H1 (cell line): Measurements from ENCODE around the gene ERMN. TPM values are rescaled to one million over a fixed set of nuclear protein-coding genes. Genes with fewer than 3 reads are reported as not detected.

Experiments
- CTCF ChIA-PET: fragments of 300-600 bp; sonication (Branson Sonifier 250); formaldehyde crosslinking; loops from one replicate; lab custom pipeline; 2021; ENCODE audit not compliant: partially characterized antibody; lab: Charles Lee
- POLR2A ChIA-PET: fragments of 300-600 bp; sonication (Branson Sonifier 250); formaldehyde crosslinking; loops from one replicate; lab custom pipeline; 2021; ENCODE audit warnings: inconsistent platforms; ENCODE audit not compliant: partially characterized antibody; lab: Charles Lee
- DNase-seq, 2 experiments: peaks; one replicate each; pipeline versions ENCODE4 v3.0.0 to v3.0.0-alpha.2; 2010 to 2022; ENCODE audit warnings: low spot score in 2 of 2, low read depth in 1 of 2, mixed read lengths in 1 of 2
- FAIRE-seq: peaks from 2 replicates; lab custom pipeline; 2011; peaks lifted over from hg19 to GRCh38; lab: Jason Lieb, UNC
- H2AFZ ChIP-seq: 2 replicates; pipeline ENCODE4 v1.8.1; 2012; ENCODE audit warnings: low read length, inconsistent platforms
- H2AK5ac ChIP-seq: 2 replicates; pipeline ENCODE4 v1.6.1; 2013; ENCODE audit warnings: low read depth, low read length
- H2BK120ac ChIP-seq: replicated peaks from 2 replicates; pipeline ENCODE3; 2013; ENCODE audit warnings: low read depth, low read length, inconsistent platforms
- H2BK12ac ChIP-seq: 2 replicates; pipeline ENCODE4 v1.6.1; 2013; ENCODE audit warnings: low read depth, low read length
- H2BK15ac ChIP-seq: 2 replicates; pipeline ENCODE4 v1.6.1; 2013; ENCODE audit warnings: low read length
- H2BK20ac ChIP-seq: 2 replicates; pipeline ENCODE4 v1.6.1; 2013; ENCODE audit warnings: low read length
- H2BK5ac ChIP-seq: 2 replicates; pipeline ENCODE4 v1.6.1; 2013; ENCODE audit warnings: low read depth, low read length
- H3K14ac ChIP-seq: 2 replicates; pipeline ENCODE4 v1.6.1; 2013; ENCODE audit warnings: inconsistent platforms; ENCODE audit not compliant: insufficient read length
- H3K18ac ChIP-seq: 2 replicates; pipeline ENCODE4 v1.6.1; 2013; ENCODE audit warnings: low read length; ENCODE audit errors: extremely low read depth
- H3K23ac ChIP-seq: 2 replicates; pipeline ENCODE4 v1.6.1; 2013; ENCODE audit warnings: inconsistent platforms; ENCODE audit not compliant: insufficient read length
- H3K23me2 ChIP-seq: 2 replicates; pipeline ENCODE4 v1.6.1; 2013; ENCODE audit warnings: low read depth, low read length
- H3K27ac ChIP-seq: 2 replicates; pipeline ENCODE4 v1.6.1; 2011; ENCODE audit warnings: low read depth, low read length, inconsistent platforms
- H3K27me3 ChIP-seq, 4 experiments: replicated peaks in 1 of 4; 1 replicate in 1 of 4; 2 replicates in 3 of 4; pipeline versions ENCODE4 v1.6.1 to v1.8.1; 2011 to 2013; ENCODE audit warnings: low read length in 3 of 4, mild to moderate bottlenecking in 3 of 4, inconsistent platforms in 2 of 4, mixed read lengths in 2 of 4, moderate library complexity in 1 of 4; ENCODE audit not compliant: control insufficient read depth in 3 of 4, insufficient read depth in 3 of 4; ENCODE audit errors: extremely low read depth in 1 of 4
- H3K36me3 ChIP-seq, 4 experiments: 2 replicates each; pipeline versions ENCODE4 v1.6.1 to v1.8.1; 2011 to 2013; ENCODE audit warnings: mild to moderate bottlenecking in 4 of 4, low read length in 3 of 4, moderate library complexity in 2 of 4, control low read depth in 1 of 4, inconsistent platforms in 1 of 4; ENCODE audit not compliant: insufficient read depth in 4 of 4, control insufficient read depth in 2 of 4
- H3K4ac ChIP-seq: replicated peaks from 2 replicates; pipeline ENCODE3; 2013; ENCODE audit warnings: low read length, low read depth, mixed read lengths, inconsistent platforms; ENCODE audit not compliant: insufficient read length
- H3K4me1 ChIP-seq, 4 experiments: replicated peaks in 1 of 4; 1 replicate in 1 of 4; 2 replicates in 3 of 4; pipeline versions ENCODE4 v1.6.1 to v1.8.1; 2011 to 2013; ENCODE audit warnings: low read length in 3 of 4, inconsistent platforms in 2 of 4, mixed read lengths in 1 of 4; ENCODE audit not compliant: insufficient read depth in 4 of 4, control insufficient read depth in 3 of 4
- H3K4me2 ChIP-seq, 2 experiments: 2 replicates each; pipeline versions ENCODE4 v1.6.1 to v1.8.1; 2011 to 2013; ENCODE audit warnings: low read depth in 2 of 2, low read length in 2 of 2, control low read depth in 1 of 2, inconsistent platforms in 1 of 2, mild to moderate bottlenecking in 1 of 2; ENCODE audit not compliant: insufficient read depth in 1 of 2
- H3K4me3 ChIP-seq, 4 experiments: fragments of 200-600, 300-600 bp in 1 of 4; sonication (generic), shearing (Covaris generic), sonication (Bioruptor Twin) in 1 of 4; 2 replicates each; pipeline versions ENCODE4 v1.5.1 to v1.8.1; 2011 to 2016; ENCODE audit warnings: low read length in 4 of 4, low read depth in 3 of 4, control low read depth in 2 of 4, inconsistent platforms in 2 of 4, mild to moderate bottlenecking in 2 of 4, mixed read lengths in 1 of 4, moderate library complexity in 1 of 4; ENCODE audit not compliant: insufficient read depth in 2 of 4; ENCODE audit errors: extremely low read depth in 1 of 4
- H3K56ac ChIP-seq: replicated peaks from 2 replicates; pipeline ENCODE3; 2013; ENCODE audit warnings: low read depth, mild to moderate bottlenecking, mixed read lengths, low read length, inconsistent platforms; ENCODE audit not compliant: insufficient read length
- H3K79me1 ChIP-seq: 2 replicates; pipeline ENCODE4 v1.6.1; 2013; ENCODE audit warnings: low read depth, low read length, control low read depth
- H3K79me2 ChIP-seq, 2 experiments: 2 replicates each; pipeline versions ENCODE4 v1.6.1 to v1.8.1; 2012 to 2013; ENCODE audit warnings: low read length in 2 of 2, mild to moderate bottlenecking in 2 of 2, inconsistent platforms in 1 of 2; ENCODE audit not compliant: insufficient read depth in 2 of 2, control insufficient read depth in 1 of 2
- H3K9ac ChIP-seq, 4 experiments: replicated peaks in 1 of 4; 1 replicate in 1 of 4; 2 replicates in 3 of 4; pipeline versions ENCODE4 v1.6.1 to v1.8.1; 2011 to 2013; ENCODE audit warnings: low read depth in 3 of 4, low read length in 3 of 4, control low read depth in 2 of 4, mild to moderate bottlenecking in 2 of 4, moderate library complexity in 2 of 4, inconsistent platforms in 1 of 4; ENCODE audit errors: extremely low read depth in 1 of 4
- H3K9me3 ChIP-seq, 2 experiments: 2 replicates each; pipeline versions ENCODE4 v1.6.1 to v1.8.1; 2012 to 2013; ENCODE audit warnings: mild to moderate bottlenecking in 2 of 2, moderate library complexity in 2 of 2, control low read depth in 1 of 2, inconsistent platforms in 1 of 2, low read depth in 1 of 2, low read length in 1 of 2, mixed read lengths in 1 of 2; ENCODE audit not compliant: insufficient read depth in 2 of 2
- H4K20me1 ChIP-seq, 2 experiments: replicated peaks in 1 of 2; 2 replicates each; pipeline versions ENCODE3 to v1.8.1; 2011 to 2013; ENCODE audit warnings: inconsistent platforms in 2 of 2, low read length in 2 of 2, mild to moderate bottlenecking in 1 of 2; ENCODE audit not compliant: insufficient read depth in 2 of 2, control insufficient read depth in 1 of 2
- H4K5ac ChIP-seq: 2 replicates; pipeline ENCODE4 v1.6.1; 2013; ENCODE audit warnings: low read length, low read depth, mixed read lengths, inconsistent platforms; ENCODE audit not compliant: insufficient read length
- H4K8ac ChIP-seq: 2 replicates; pipeline ENCODE4 v1.8.0; 2013; ENCODE audit warnings: mild to moderate bottlenecking, moderate library complexity, low read length, inconsistent platforms; ENCODE audit not compliant: insufficient read depth; ENCODE audit errors: extremely low read depth
- H4K91ac ChIP-seq: replicated peaks from 2 replicates; pipeline ENCODE3; 2013; ENCODE audit warnings: low read length, mixed read lengths, inconsistent platforms; ENCODE audit not compliant: insufficient read length
- ASH2L ChIP-seq: fragments of 200-600, 300-600 bp; sonication (generic); IDR thresholded peaks from one replicate; pipeline ENCODE4 v1.7.1; 2017; ENCODE audit warnings: low read length
- CHD1 ChIP-seq: IDR thresholded peaks from 2 replicates; pipeline ENCODE4 v1.6.1; 2012; ENCODE audit warnings: low read depth, low read length, improper control_type of control experiment
- CTBP2 ChIP-seq: IDR thresholded peaks from 2 replicates; pipeline ENCODE4 v1.7.0; 2011; ENCODE audit warnings: borderline replicate concordance, mild to moderate bottlenecking, moderate library complexity, mixed read lengths, low read length; ENCODE audit not compliant: insufficient read depth, insufficient read length
- NRF1 ChIP-seq: IDR thresholded peaks from 2 replicates; pipeline ENCODE4 v1.6.1; 2011; ENCODE audit warnings: mild to moderate bottlenecking, low read depth, low read length, improper control_type of control experiment
- RXRA ChIP-seq: IDR thresholded peaks from 2 replicates; pipeline ENCODE4 v1.6.1; 2011; ENCODE audit warnings: low read depth, mild to moderate bottlenecking, low read length, moderate library complexity; ENCODE audit not compliant: insufficient read depth
- WGBS, 2 experiments: shearing (Covaris generic) in 1 of 2; methylation state at CpG; one replicate each; pipeline versions ENCODE4 v1.1.6 to v1.1.7; 2013 to 2015; ENCODE audit warnings: low lambda C conversion rate in 2 of 2, mixed read lengths in 2 of 2, inconsistent platforms in 1 of 2, low coverage in 1 of 2, missing lambda C conversion rate in 1 of 2; ENCODE audit not compliant: insufficient replicate concordance in 2 of 2, insufficient coverage in 1 of 2, insufficient read length in 1 of 2; ENCODE audit errors: extremely low coverage in 1 of 2, missing lambda C conversion rate in 1 of 2; 5-methylcytosine and 5-hydroxymethylcytosine counted together
- polyA plus RNA-seq, 7 experiments: library from polyadenylated mRNA; depleted of rRNA in 3 of 7; stranded (reverse) in 5 of 7; unstranded in 2 of 7; fragments of >200 nt in 5 of 7; fragments of 200-250 nt in 2 of 7; gene quantifications; 1 replicate in 5 of 7; 2 replicates in 1 of 7; 4 replicates in 1 of 7; pipeline versions ENCODE4 v1.2.1 to v1.2.3, GENCODE V29; 2011 to 2013; ENCODE audit warnings: missing spikeins in 2 of 7, mixed read lengths in 2 of 7
- total RNA-seq: library from RNA; stranded (reverse); fragmentation: NEBNext Ultra II Directional; extraction: Animal tissue kit (Norgen Biotek cat#: 25700); gene quantifications from 2 replicates; pipeline ENCODE4 v1.2.1, GENCODE V29; 2021

The ERMN gene
- total and polyA plus RNA-seq, 2 of the 8 experiments (the other 6 are each of a cell fraction or from before 2014, with no cell fraction given) = 0.11 TPM; not detected in 1

DNA sequence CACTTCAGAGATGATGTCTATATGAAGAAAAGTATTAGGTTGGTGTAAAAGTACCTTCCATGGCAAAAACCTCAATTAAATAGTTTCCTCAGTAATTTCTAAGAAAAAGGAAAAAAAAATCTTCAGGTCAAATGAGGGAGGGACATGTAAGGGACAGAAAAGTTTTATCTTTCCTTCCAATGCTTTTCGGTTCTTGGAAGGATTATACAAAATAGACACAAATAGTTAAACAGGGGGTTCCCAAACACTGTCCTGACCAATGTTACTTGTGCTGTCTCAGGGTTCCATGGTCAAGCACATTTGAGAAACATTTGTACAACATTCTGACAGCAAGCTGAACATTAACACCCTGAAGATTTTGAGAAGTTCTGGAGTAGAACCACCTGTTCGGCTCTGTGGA, 22.0 kb downstream of the ERMN start:
- WGBS, 2 experiments = 51% methylated on average over 2 of the region's 2 CpGs; no CpG with 5 or more reads in 1 of the 2 experiments
- ChIA-PET POLR2A (no interaction called here), CTCF (interaction anchor here (0.6 to 12.2 kb wide), 10 partner anchors 7 to 634 kb away, joined by 3 to 299 read pairs (median 13); partner anchors contain the start of gene ERMN)
- H3K23ac ChIP-seq = no peak overlapping the region
- H3K56ac ChIP-seq = no peak overlapping the region
- H3K79me2 ChIP-seq = no peaks in the 10 kb centered on the region
- no peak overlapping the region for H3K14ac ChIP-seq
- no peak for TF ChIP-seq CHD1
- TF ChIP-seq RXRA = no peak
- no peak for TF ChIP-seq NRF1
- TF ChIP-seq ASH2L = no peak
- no peak for TF ChIP-seq CTBP2
- H3K36me3 ChIP-seq = no peaks in the 10 kb centered on the region
- no peak overlapping the region for H2BK120ac ChIP-seq
- H4K20me1 ChIP-seq = no peaks in the 10 kb centered on the region
- H3K9me3 ChIP-seq = no peaks in the 10 kb centered on the region
- no peak overlapping the region for H3K18ac ChIP-seq
- H3K4ac ChIP-seq = no peak overlapping the region
- no peak overlapping the region for H3K4me3 ChIP-seq
- no peak for FAIRE-seq
- no peak for DNase-seq
- no peak overlapping the region for H2BK5ac ChIP-seq
- H3K4me2 ChIP-seq = no peak overlapping the region
- H2BK12ac ChIP-seq = no peak overlapping the region
- H3K27me3 ChIP-seq = no peaks in the 10 kb centered on the region
- H3K27ac ChIP-seq = no peak overlapping the region
- no peak overlapping the region for H4K91ac ChIP-seq
- no peak overlapping the region for H4K8ac ChIP-seq
- H2AFZ ChIP-seq = no peak overlapping the region
- no peaks in the 10 kb centered on the region for H3K79me1 ChIP-seq
- no peak overlapping the region for H2AK5ac ChIP-seq
- no peaks in the 10 kb centered on the region for H3K23me2 ChIP-seq
- H2BK15ac ChIP-seq = no peak overlapping the region
- H4K5ac ChIP-seq = no peak overlapping the region
- H3K9ac ChIP-seq = no peak overlapping the region
- no peaks in the 10 kb centered on the region for H3K4me1 ChIP-seq
- H2BK20ac ChIP-seq = no peak overlapping the region
